HG03354 (cell line): Measurements from ENCODE around the gene FMC1.
"Not testable (repeated sequence)": the region's sequence is repeated elsewhere in the genome, so short reads cannot be mapped to it uniquely, and the experiment has no call there.

Experiments
- ATAC-seq: cut with Tn5 transposase; IDR thresholded peaks from one replicate; pipeline ENCODE4 v1.9.1; 2021; ENCODE audit warnings: mild to moderate bottlenecking; ENCODE audit not compliant: unreplicated experiment, poor library complexity, severe bottlenecking

The FMC1 gene, protein sequence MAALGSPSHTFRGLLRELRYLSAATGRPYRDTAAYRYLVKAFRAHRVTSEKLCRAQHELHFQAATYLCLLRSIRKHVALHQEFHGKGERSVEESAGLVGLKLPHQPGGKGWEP

DNA sequence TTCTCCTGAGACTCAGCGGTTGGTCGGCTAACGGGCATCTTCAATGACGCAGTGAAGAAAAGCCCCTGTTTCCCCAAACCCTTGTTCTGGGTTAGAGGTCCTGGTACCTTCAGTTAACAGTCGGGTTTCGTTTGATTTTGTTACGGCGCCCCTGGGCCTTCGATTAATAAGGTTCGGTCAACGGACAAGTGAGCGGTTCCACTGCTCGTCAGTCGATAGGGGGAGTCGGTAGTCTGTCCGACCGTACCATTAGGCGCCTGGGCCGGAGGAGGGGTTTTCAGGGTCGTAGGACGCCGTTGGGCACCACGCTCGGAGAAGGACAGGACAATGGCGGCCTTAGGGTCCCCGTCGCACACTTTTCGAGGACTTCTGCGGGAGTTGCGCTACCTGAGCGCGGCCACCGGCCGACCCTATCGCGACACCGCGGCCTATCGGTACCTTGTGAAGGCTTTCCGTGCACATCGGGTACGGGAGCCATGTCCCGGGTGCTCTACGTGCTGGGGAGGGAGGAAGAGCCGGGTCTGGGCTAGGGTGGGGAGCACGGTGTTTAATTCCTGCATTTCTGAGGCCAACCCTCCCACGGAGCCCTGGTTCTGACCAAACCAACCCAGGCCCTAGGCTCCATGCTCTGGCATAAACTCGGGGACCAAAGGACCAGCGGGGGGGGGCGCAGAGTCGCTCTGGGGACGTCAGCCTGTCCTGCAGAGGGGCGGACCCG is at the start of gene FMC1:
Gene FMC1, plus strand, starts transcription at position 280 of the 718 bp plus-strand sequence. Its CDS starts 48 bp downstream, at position 328.
- ATAC-seq: peak; percentile 51

DNA sequence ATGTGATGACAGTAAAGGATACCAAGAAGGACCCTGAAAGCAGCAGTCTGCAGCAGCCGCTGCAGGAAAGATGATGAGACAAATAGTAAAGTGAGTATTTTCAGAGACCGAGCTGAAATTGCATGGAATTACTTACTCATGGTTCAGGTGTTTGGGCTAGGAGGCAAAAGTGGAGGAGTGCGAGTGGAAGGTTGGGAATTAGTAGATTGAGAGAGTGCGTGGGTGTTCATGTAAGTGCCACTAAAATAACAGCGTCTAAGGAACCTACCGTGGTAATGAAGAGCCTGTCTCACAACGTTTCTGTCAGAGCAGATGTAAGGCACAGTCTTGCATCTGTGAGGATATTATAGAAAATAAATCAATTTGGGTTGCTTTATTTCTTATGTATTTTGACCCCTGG is 48.3 kb upstream of the FMC1 start:
- ATAC-seq: no peak

DNA sequence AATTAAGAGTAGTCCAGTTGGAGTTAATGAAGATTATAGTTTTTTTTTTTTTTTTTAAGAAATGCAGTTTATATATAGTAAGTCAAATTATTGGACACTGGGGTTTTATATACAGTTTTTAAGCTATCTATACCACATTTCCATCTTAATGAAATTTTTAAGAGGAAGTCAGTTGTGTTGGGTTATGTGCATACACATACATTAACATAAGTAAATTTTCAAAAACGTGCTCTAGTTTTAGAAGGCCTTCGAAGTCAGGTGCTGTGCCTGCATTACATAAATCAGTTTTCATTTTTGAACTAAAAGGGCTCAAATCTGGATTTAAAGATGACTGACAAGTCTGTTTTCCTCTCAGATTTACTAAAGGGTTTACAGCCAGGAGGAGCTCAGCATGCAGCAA is 47.6 kb upstream of the FMC1 start:
- ATAC-seq: no peak

DNA sequence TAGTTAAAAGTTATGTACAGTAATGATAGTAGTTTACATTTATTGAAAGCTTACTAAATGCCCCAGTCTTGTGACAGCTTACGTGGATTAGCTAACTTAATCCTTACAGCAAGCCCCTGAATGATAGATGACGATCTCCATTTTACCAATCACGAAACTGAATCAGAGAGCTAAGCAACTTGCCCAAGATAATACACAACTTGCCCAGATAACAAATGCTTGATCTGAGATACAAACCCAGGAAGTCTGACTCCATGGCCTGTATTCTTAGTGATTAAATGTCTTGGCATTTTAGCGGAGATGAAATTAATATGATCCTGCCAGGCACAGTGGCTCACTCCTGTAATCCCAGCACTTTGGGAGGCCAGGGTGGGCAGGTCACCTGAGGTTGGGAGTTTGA is 46.9 kb upstream of the FMC1 start:
- no peak for ATAC-seq

DNA sequence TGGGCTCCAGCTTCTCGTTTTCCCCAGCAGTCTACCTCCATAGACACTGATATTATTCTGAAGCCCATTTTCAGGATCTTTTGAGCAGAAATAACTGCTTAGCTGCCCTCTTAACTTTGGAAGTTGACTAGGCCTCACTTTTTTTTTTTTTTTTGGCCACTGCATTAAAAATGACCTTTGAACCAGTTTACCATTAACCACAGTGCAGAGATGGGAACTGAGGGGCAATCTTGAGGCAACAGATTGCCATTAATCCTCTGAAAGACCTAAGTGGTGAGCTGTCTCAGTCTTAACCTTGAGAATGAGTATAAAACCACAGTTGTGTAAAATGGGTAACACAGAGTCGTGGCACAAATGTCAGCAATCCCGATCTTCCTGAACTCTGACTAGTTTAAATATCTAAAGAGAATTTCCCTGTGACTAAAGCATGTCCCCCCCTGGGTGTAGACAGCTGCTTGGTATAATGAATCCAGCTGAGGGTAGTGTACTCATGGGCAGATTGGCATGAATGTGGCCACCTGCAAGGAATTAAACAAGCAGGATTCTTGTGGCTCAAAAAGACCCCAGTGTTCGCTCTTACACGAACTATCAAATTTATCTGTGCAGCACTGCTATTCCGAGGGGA is 46.1 kb upstream of the FMC1 start:
- ATAC-seq: no peak

DNA sequence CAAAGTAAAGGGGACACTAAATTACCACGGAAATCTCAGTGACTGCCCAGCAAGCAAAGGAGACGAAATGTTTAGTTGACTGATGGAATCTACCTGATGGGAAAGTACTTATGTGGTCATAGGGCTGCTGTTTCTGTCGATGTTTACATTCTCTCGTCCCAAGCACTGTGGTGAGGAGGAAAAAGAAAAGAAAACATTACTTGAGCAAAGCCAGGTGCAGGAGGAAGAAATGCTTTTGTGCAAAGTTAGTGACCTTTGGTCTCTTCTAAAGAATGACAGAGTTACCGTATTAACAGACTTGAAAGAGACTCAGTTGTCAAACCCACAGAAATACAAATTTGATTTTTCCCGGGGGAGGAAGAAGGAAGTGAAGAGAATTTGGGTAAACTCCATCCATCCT is 43.3 kb upstream of the FMC1 start:
- ATAC-seq: no peak

DNA sequence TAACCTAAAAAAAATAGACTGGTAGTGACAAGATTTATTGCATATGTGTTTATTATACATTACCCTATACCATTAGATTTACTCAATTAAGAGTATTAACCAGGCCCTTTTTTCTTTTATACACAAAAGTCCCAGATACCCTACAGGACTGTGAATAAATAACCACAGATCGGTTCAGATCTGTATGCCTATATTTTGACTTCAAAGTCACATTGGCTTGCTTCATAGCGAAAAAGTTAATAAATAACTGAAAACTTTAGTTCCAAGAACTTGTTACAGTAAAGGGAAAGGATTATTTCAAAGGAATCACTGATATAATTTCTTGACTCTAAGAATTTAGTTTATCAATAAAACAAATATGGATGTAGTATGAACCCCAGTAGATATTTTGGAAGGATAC is 41.8 kb upstream of the FMC1 start:
- ATAC-seq: no peak

DNA sequence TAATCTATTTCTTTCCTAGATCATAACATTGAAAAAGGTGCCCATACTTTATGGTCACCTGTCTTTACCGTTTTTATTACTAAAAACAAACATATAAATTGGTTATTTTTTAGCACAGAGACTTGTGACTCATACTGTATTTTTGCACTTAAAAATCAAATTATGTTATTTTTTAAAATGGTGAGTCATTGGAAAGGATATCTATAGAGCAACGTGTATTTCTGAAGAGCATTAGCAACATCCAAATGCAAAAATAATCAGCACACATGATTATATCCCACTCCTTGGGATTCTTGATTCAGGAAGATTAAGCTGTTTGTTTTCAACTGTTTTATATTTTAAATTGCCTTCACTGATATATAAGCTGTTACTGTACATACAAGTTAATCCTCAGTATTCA is 40.7 kb upstream of the FMC1 start:
- no peak for ATAC-seq

DNA sequence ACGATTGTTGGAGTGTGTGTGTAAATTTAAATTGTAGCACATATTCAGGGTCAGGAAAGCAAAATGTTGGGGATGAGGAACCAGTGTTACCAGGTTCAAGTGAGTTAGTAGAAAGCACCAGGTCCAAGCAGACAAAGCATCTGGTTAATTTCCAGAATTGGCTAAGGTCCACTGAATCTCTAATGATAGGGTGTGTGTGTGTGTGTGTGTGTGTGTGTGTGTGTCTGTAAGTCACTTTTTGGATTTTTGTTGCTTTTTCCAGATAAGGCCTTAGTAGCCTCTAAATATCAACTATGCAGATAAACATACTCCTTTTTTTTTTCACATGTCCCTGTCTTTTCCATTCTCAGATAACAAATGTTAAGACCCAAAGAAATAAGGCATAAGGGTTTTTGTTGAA is 36.6 kb upstream of the FMC1 start:
- ATAC-seq: no peak

DNA sequence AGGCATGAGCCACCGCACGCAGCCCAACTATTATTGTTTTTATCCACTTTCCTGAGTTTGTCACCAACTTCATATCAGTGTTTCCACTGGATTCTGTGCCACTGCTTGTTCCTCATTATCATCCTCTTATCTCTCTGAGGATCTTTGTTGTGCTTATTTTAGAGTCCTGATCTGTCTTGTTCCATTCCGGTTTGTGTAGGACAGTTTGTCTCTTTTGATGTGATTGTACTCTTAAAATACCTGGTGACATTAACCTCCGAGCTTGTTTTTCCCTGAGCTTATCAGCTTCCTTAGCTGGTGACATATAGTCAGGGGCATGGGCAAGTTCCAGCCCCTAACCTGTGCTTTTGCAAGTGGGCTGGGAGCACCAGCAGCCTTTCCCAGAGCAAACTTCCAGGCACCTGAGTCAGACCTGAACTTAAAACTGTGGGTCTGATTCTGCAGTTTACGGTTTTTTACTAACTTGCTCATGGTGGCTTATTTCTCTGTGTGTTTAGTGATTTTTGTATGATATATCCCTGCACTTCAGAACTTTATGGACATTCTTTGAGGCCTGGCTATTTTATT is 23.1 kb upstream of the FMC1 start:
- ATAC-seq: no peak

DNA sequence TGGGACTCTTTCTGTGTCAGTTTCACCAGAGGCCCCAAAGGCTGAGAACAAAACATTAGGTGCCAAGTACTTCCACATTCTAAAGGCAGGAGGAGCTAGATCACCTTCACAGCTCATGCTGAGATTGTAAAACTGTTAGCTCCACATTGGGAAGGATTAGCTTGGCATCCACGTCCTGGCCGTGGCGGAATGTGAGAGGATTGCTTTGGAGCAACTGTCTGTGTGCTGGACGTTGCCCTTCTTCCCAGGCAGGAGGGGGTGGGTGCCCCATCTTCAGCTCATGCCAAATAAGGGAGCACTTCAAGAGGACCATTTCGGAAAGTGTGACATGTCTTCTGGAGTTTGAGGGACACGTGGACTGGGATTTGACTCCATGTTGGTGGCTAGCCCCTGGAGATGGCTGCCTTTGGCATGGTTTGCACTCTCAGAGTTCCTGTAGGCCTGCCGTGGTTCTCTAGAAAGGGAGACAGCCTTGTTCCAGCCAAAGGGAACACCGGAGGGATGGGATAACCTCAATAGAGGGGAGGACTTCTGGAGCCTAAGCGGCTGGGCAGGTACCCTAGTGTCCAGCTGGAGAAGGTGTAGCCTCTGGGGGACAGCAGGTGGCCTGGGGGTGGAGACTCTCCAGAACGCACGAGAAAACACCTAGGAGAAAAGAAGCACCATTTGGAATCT is 19.9 kb upstream of the FMC1 start:
- ATAC-seq: no peak

DNA sequence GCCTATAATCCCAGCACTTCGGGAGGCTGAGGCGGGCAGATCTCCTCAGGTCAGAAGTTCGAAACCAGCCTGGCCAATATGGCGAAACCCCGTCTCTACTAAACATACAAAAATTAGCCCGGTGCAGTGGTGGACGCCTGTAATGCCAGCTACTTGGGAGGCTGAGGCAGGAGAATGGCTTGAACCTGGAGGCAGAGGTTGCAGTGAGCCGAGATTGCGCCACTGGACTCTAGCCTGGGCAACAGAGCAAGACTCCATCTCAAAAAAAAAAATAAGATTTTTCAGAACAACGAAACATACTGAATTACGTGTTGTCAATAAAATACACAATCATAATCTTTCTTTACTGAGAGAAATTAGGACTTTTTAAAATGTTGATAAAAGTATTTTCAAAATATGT is 16.4 kb upstream of the FMC1 start:
- not testable (repeated sequence) for ATAC-seq

DNA sequence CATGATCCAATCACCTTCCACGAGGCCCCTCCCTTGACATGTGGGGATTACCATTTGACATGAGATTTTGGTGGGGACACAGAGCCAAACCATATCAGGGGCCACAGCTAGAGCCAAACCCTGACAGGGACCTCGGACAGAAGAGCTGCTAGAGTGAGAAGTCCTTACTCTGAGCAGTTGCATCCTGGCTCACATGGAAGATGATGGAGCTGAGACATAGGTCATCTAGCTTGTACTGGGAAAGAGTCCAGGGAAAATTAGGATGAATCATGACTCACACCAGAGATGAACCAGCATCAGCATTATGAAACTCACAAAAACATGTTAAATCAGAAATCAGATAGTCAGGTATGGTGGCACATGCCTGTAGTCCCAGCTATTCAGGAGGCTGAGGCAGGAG is 12.8 kb upstream of the FMC1 start:
- ATAC-seq: no peak

DNA sequence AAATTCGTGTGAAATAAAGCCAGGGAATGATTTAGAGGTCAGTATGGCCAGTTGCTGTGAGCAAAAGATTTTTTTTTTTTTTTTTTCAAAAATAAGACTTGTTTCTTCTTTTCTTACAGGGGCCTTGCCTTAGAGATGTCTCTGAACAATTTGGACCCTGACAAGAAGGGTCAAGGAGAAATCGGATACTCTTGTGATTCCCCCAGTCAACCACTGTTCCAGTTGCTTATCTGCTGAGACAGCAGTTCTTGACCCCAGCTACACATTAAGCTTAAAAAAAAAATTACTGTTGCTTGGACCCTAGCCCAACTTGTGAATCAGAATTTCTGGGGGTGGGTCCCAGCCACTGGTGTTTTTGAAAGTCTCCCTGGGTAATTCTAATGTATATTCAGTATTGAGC is 12.0 kb upstream of the FMC1 start:
- ATAC-seq: no peak

DNA sequence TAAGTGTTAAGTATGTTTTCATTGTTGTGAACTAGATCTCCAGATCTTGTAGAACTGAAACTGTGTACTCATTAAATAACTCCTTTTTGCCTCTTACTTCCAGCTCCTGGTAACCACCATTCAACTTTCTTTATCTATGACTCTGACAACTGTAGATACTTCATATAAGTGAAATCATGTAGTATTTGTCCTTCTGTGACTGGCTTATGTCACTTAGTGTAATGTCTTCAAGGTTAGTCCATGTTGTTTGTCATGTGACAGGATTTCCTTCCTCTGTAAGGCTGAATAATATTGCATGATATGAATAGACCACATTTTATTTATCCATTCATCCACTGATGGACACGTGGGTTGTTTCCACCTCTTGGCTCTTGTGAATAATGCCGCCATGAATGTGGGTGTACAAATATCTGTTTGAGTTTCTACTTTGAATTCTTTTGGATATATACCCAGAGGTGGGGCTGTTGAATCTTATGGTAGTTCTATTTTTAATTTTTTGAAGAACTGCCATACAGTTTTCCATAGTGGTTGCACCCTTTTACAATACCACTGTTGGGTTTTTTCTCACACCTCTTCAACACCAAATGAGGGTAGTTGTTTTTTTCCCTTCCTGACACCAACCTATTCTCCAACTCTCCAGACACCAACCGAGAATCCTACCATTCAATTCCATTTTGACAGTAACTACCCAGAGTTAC is 10.7 kb upstream of the FMC1 start:
- ATAC-seq: no peak

DNA sequence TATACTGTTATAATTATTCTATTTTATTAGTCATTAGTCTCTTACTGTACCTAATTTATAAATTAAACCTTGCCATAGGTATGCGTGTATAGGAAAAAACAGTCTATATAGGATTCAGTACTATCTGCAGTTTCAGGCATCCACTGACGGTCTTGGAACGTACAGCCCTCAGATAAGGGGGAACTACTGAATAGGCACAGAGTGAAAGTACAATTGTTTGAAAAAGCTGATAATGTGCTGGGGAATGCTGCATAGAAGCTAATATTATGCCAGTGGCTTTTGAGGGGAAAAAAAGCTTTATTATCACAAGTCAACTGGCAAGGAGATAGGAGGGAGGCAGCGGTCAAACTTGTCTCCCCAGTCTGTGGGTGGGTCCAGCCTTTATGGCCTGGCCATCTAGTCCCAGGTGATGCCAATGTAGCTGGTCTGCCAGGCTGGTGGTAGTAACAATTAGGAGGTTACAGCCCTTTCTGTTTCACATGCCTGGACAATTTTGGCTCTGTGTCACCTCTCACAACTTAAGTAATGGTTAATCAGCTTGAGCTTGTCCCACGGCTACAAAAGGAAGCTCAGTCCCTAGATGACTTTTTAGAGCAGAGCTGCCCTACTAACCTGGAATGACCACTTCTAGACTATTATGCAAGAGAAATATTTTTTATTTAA is 8.3 kb upstream of the FMC1 start:
- ATAC-seq: no peak

DNA sequence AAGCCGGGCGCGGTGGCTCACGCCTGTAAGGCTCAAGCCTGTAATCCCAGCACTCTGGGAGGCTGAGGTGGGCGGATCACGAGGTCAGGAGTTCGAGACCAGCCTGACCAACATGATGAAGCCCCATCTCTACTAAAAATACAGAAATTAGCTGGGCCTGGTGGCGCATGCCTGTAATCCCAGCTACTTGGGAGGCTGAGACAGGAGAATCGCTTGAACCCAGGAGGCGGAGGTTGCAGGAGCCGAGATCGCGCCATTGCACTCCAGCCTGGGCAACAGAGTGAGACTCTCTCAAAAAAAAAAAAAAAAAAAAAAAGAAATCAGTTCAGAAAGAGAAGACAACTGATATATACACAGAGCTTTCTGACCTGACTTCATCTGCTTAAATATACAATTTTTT is 7.7 kb upstream of the FMC1 start:
- ATAC-seq: not testable (repeated sequence)

DNA sequence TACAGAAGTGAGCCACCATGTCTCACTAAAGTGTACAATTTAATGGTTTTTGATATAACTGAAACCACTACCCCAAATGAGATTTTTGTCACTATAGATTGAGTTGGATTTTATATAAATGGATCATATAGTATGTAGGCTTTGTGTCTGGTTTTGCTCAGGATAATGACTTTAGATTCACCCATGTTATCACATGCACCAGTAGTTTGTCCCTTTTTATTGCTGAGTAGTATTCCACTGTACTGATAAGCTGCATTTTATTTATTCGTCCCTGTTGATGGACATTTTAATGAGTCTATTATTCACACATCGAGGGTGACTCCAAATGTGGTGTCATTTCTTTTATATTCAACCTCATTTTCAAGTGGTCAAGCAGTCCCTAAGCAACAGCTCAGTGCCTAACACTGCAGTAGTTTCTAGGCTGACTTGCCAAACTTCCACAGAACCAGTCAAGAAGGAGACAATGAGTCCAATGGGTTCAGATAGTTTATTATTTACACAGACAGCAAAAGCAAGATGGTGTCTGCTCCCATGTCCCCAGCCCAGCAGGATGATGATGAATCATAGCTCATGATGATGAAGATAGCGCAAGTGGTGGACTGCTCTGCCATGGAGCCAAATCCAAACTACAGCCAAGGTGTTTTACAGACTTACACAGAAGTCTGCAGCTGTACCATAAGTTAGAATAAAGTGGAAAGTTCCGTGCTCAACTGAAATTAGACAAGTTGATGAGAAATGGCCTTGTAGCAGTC is 6.6 kb upstream of the FMC1 start:
- no peak for ATAC-seq

DNA sequence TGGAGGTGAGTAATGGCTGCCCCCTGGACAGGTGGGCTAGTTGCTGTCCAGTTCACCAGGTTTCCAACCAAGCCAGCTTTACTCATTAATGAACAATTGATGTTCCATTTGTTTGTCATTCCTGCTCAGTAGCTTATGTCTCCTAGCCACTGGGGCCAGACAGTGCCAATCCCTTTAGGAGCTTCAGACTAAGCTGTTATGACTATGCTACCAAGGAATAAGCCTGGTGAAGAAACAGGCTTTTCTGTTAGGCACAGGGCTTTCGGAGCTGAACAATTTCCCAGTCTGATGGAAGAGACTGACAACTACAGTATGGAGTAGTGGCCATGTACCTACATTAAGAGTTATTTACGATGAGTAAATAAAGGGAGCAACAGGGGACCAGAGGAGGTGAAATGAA is 2.1 kb upstream of the FMC1 start:
- ATAC-seq: no peak
